ENCODE data around the gene SMIM1. TPM values are rescaled to one million over a fixed set of nuclear protein-coding genes. Genes with fewer than 3 reads are reported as not detected.

SMIM1 gene
- total RNA-seq, 2 experiments from 2014 or later, result 3.8 to 4.3 TPM

GRCh38 chr1:3756394-3756793, 16.2 kb upstream of the SMIM1 start:
- Histone ChIP-seq H3K36me3 (ENCODE audit: insufficient read depth, low read length) (no peaks in the 10 kb centered on the region), H3K79me2 (ENCODE audit: insufficient read depth, low read depth, low read length) (no peaks in the 10 kb centered on the region), H3K4me3 (ENCODE audit: low read depth, low read length, poor library complexity, severe bottlenecking) (no peak overlapping the region), H3K27ac (ENCODE audit: low read depth, low read length, poor library complexity, severe bottlenecking) (no peak overlapping the region), H3K4me2 (ENCODE audit: low read length) (no peak overlapping the region), H2AFZ (ENCODE audit: low read length) (no peak overlapping the region), H3K9me3 (ENCODE audit: low read length) (no peaks in the 10 kb centered on the region), H3K9me2 (ENCODE audit: insufficient read depth, low read length) (no peaks in the 10 kb centered on the region), H3K4me1 (ENCODE audit: insufficient read depth, low read length, poor library complexity, severe bottlenecking) (no peaks in the 10 kb centered on the region), H4K20me1 (ENCODE audit: insufficient read depth, low read length) (no peaks in the 10 kb centered on the region)
- DNase-seq (ENCODE audit: low spot score), result no peak
- ChIA-PET CTCF (ENCODE audit: unreplicated experiment) (no interaction called here), POLR2A (no interaction called here)
- TF ChIP-seq CTCF (conservative IDR thresholded peaks at IDR 0.05; ENCODE audit: low read length) (no peak), EZH2phosphoT487 (IDR thresholded peaks at IDR 0.05; ENCODE audit: borderline replicate concordance, low read depth, low read length) (no peak)
- intact Hi-C loops (cut with micrococcal nuclease; ENCODE audit: unreplicated experiment), result no loop called here
- BruUV-seq (replicated peaks), result no TSS peak

- Histone ChIP-seq H2AFZ (ENCODE audit: low read length) (no peak overlapping the region), H3K79me2 (ENCODE audit: insufficient read depth, low read depth, low read length) (no peaks in the 10 kb centered on the region), H4K20me1 (ENCODE audit: insufficient read depth, low read length) (no peaks in the 10 kb centered on the region), H3K36me3 (ENCODE audit: insufficient read depth, low read length) (no peaks in the 10 kb centered on the region), H3K27ac (ENCODE audit: low read depth, low read length, poor library complexity, severe bottlenecking) (no peak overlapping the region), H3K9me2 (ENCODE audit: insufficient read depth, low read length) (no peaks in the 10 kb centered on the region), H3K4me3 (ENCODE audit: low read depth, low read length, poor library complexity, severe bottlenecking) (no peak overlapping the region), H3K9me3 (ENCODE audit: low read length) (no peaks in the 10 kb centered on the region), H3K4me1 (ENCODE audit: insufficient read depth, low read length, poor library complexity, severe bottlenecking) (no peaks in the 10 kb centered on the region), H3K4me2 (ENCODE audit: low read length) (no peak overlapping the region)
- intact Hi-C loops (cut with micrococcal nuclease; ENCODE audit: unreplicated experiment), result no loop called here
- ChIA-PET POLR2A (no interaction called here), CTCF (ENCODE audit: unreplicated experiment) (no interaction called here)
- no peak for DNase-seq (ENCODE audit: low spot score)
- TF ChIP-seq EZH2phosphoT487 (IDR thresholded peaks at IDR 0.05; ENCODE audit: borderline replicate concordance, low read depth, low read length), result no peak
- no peak for TF ChIP-seq CTCF (conservative IDR thresholded peaks at IDR 0.05; ENCODE audit: low read length)
- BruUV-seq (replicated peaks), result no TSS peak
Measured at GRCh38 chr1:3759164-3759563, 13.4 kb upstream of the SMIM1 start.

GRCh38 chr1:3759796-3760195, 12.8 kb upstream of the SMIM1 start:
- Histone ChIP-seq H4K20me1 (ENCODE audit: insufficient read depth, low read length) (no peaks in the 10 kb centered on the region), H3K9me3 (ENCODE audit: low read length) (no peaks in the 10 kb centered on the region), H3K4me1 (ENCODE audit: insufficient read depth, low read length, poor library complexity, severe bottlenecking) (no peaks in the 10 kb centered on the region), H3K79me2 (ENCODE audit: insufficient read depth, low read depth, low read length) (no peaks in the 10 kb centered on the region), H3K4me2 (ENCODE audit: low read length) (no peak overlapping the region), H2AFZ (ENCODE audit: low read length) (no peak overlapping the region), H3K27ac (ENCODE audit: low read depth, low read length, poor library complexity, severe bottlenecking) (no peak overlapping the region), H3K4me3 (ENCODE audit: low read depth, low read length, poor library complexity, severe bottlenecking) (no peak overlapping the region), H3K36me3 (ENCODE audit: insufficient read depth, low read length) (no peaks in the 10 kb centered on the region), H3K9me2 (ENCODE audit: insufficient read depth, low read length) (no peaks in the 10 kb centered on the region)
- ChIA-PET POLR2A (no interaction called here), CTCF (ENCODE audit: unreplicated experiment) (no interaction called here)
- no peak for DNase-seq (ENCODE audit: low spot score)
- intact Hi-C loops (cut with micrococcal nuclease; ENCODE audit: unreplicated experiment), result no loop called here
- TF ChIP-seq CTCF (conservative IDR thresholded peaks at IDR 0.05; ENCODE audit: low read length), result no peak
- no peak for TF ChIP-seq EZH2phosphoT487 (IDR thresholded peaks at IDR 0.05; ENCODE audit: borderline replicate concordance, low read depth, low read length)
- BruUV-seq (replicated peaks), result no TSS peak

Measured in OCI-LY7 (cell line).